ENCODE measurements around the gene SNAPC1. TPM values are rescaled to one million over a fixed set of nuclear protein-coding genes. Genes with fewer than 3 reads are reported as not detected.
A peak's percentile ranks its signal among the peaks of the same experiment; 100 is the strongest.
"Not testable (repeated sequence)": the region's sequence is repeated elsewhere in the genome, so short reads cannot be mapped to it uniquely, and the experiment has no call there.

SNAPC1 gene
- total RNA-seq, 2 experiments from 2014 or later, result 5.5 to 6.0 TPM

DNA sequence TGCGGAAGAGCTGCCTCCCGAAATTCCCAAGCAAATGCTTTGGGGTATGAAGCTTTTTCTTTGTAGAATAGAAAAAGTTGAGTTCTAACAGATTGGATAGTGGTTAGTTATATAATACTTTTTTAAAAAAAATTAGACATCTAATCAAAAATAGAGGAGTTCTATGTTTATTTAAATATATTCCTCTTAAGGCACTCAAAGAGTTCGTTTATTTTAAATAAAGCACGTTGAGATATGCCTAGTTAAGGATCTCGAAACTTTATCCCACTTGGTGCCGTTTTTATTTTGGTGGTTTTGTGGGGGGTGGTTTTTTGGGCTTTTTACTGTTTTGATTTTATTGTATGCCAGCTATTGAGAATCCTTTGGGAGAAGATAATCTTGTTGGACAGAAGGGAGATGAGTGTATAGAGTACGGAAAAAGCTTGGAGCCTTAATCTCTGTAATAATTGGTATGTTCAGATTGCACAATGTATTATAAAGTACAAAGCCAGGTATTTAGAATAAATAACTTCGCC lies 10.7 kb upstream of the SNAPC1 start:
- ChIA-PET POLR2A (interaction anchor here (0.8 to 1.5 kb wide), 3 partner anchors 10 to 427 kb away, joined by 3 to 8 read pairs (median 3); no protein-coding TSS in a partner anchor), CTCF (interaction anchor here (2.7 to 3.5 kb wide), 2 partner anchors 10 to 276 kb away, joined by 12 to 16 read pairs; partner anchors contain the start of gene SNAPC1)
- peaks cover 9% of the 10 kb centered on the region for H3K27me3 Mint-ChIP-seq
- H3K4me1 Mint-ChIP-seq, result peaks cover 37% of the 10 kb centered on the region
- H3K4me3 Mint-ChIP-seq, result peak overlapping the region; percentile 61
- no peaks in the 10 kb centered on the region for H3K9me3 Mint-ChIP-seq
- DNase-seq, result no peak
- peak overlapping the region; percentile 44 for H3K27ac Mint-ChIP-seq
- H3K36me3 Mint-ChIP-seq (ENCODE audit: low read depth), result peaks cover 49% of the 10 kb centered on the region

DNA sequence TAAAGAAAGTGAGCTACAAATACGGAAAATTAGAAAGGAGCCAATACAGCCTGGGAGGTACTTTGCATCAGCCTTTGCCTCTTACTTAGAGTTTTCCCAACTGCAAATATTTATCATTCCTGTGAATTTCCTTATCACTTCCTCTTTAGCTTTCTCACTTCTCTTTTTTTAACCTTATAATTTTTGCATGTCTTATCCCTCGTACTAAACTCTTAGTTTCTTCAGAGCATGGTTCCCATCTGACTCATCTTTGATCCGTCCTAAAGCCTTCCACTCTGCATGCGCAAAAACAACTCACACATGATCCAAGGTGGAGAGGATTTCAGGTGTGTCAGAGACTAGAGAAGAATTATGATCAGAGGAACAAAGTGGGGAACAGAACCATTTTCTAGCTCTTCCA lies 9.6 kb upstream of the SNAPC1 start:
- Mint-ChIP-seq H3K4me3 (no peak overlapping the region), H3K27me3 (peaks cover 15% of the 10 kb centered on the region), H3K9me3 (no peaks in the 10 kb centered on the region), H3K36me3 (ENCODE audit: low read depth) (peaks cover 41% of the 10 kb centered on the region), H3K27ac (no peak overlapping the region), H3K4me1 (peaks cover 30% of the 10 kb centered on the region)
- ChIA-PET CTCF (interaction anchor here (2.7 kb wide), 1 partner anchor 9 kb away, joined by 16 read pairs; the partner anchor contains the start of gene SNAPC1), POLR2A (interaction anchor here (1.1 to 1.4 kb wide), 2 partner anchors 9 to 91 kb away, joined by 3 to 7 read pairs; partner anchors contain the start of gene SNAPC1)
- DNase-seq, result no peak

DNA sequence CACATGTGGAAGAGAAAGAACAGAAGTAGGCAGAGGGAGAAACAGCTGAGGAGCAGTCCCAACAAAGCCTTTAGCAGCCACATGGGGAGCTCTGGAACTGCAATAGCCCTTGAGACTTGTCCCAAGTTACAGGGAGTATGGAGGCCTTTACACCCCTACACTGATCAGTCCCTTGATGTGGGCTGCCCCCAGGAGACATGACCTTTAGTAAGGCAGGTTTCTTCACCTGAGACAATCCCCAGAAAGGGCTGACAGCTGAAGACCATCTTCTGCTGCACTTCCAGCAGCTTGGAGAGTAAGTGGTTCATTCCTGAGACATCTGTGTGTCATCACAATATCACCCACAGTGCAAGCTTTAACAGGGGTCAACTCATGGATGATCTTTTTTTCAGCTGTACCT lies 8.6 kb upstream of the SNAPC1 start:
- Mint-ChIP-seq H3K27ac (no peak overlapping the region), H3K9me3 (no peaks in the 10 kb centered on the region), H3K36me3 (ENCODE audit: low read depth) (peaks cover 35% of the 10 kb centered on the region), H3K27me3 (peaks cover 15% of the 10 kb centered on the region), H3K4me1 (peaks cover 25% of the 10 kb centered on the region), H3K4me3 (no peak overlapping the region)
- POLR2A ChIA-PET, result interaction anchor here (1.4 kb wide), 1 partner anchor 8 kb away, joined by 7 read pairs; the partner anchor contains the start of gene SNAPC1
- DNase-seq, result no peak
- CTCF ChIA-PET, result interaction anchor here (0.6 to 2.7 kb wide), 3 partner anchors 8 to 275 kb away, joined by 3 to 16 read pairs (median 4); partner anchors contain the start of gene SNAPC1

DNA sequence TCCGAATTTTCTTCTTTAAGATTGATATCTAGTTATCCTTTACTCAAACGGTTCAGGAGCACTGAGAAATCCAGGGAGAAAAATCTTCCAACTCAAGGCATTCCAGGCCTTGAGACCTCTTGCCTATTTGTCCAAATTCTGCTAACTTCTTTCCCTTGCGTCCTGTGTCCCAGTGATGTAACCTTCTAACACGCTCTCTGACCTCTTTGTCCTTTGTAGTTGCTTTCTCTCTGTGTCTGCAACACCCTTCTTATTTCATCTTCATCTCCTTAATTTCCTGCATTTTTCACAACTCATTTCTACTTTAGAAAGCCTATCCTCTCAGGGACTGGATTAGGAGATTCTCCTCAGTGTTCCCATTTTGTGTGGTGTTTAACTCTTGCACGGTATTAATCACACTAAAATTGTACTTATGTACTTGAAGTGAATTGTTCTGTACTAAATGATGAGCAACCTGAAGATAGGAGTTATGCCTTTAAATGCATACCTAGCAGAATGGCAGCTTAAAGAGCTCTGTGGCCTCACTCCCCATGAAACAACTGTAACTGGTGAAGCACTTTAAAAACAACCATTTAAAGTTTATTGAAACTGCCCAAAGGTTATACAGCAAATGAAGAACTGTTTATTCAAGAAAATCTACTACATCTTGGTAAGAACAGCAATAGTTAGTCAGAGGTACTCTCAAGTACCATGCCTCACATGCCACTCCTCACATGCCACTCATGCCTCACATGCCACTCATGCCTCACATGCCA lies 7.4 kb upstream of the SNAPC1 start:
- Mint-ChIP-seq H3K27me3 (peaks cover 15% of the 10 kb centered on the region), H3K4me1 (peaks cover 21% of the 10 kb centered on the region), H3K9me3 (no peaks in the 10 kb centered on the region), H3K36me3 (ENCODE audit: low read depth) (peaks cover 27% of the 10 kb centered on the region), H3K27ac (no peak overlapping the region), H3K4me3 (no peak overlapping the region)
- ChIA-PET CTCF (no interaction called here), POLR2A (no interaction called here)
- no peak for DNase-seq

- Mint-ChIP-seq H3K4me1 (peaks cover 15% of the 10 kb centered on the region), H3K36me3 (ENCODE audit: low read depth) (peaks cover 23% of the 10 kb centered on the region), H3K27me3 (peaks cover 15% of the 10 kb centered on the region)
- H3K4me3 Mint-ChIP-seq, DNase-seq, CTCF ChIA-PET, POLR2A ChIA-PET, H3K27ac Mint-ChIP-seq, H3K9me3 Mint-ChIP-seq: not testable (repeated sequence)
These were observed 6.9 kb upstream of the SNAPC1 start for GRCh38 chr14:61755382-61755742.

DNA sequence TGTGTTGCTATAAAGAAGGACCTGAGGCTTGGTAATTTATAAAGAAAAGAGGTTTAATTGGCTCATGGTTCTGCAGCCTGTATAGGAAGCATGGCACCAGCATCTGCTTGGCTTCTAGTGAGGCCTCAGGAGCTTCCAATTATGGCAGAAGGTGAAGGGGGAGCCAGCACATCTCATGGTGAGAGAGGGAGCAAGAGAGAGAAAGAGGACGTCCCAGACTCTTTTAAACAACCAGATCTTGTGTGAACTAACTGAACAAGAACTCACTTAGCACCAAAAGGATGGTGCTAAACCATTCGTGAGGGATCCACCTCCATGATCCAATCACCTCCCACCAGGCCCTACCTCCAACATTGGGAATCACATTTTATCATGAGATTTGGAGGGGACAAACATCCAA lies 6.1 kb upstream of the SNAPC1 start:
- no peak for DNase-seq
- Mint-ChIP-seq H3K4me1 (peaks cover 14% of the 10 kb centered on the region), H3K36me3 (ENCODE audit: low read depth) (peaks cover 19% of the 10 kb centered on the region), H3K27me3 (peaks cover 15% of the 10 kb centered on the region), H3K9me3 (no peaks in the 10 kb centered on the region), H3K27ac (no peak overlapping the region), H3K4me3 (no peak overlapping the region)
- CTCF ChIA-PET, result no interaction called here
- POLR2A ChIA-PET, result no interaction called here

GRCh38 chr14:61759878-61760277 lies 2.3 kb upstream of the SNAPC1 start:
- DNase-seq, result no peak
- ChIA-PET CTCF (no interaction called here), POLR2A (no interaction called here)
- no peaks in the 10 kb centered on the region for H3K9me3 Mint-ChIP-seq
- H3K27ac Mint-ChIP-seq, result no peak overlapping the region
- no peak overlapping the region for H3K4me3 Mint-ChIP-seq
- H3K27me3 Mint-ChIP-seq, result peaks cover 10% of the 10 kb centered on the region
- peaks cover 10% of the 10 kb centered on the region for H3K36me3 Mint-ChIP-seq (ENCODE audit: low read depth)
- H3K4me1 Mint-ChIP-seq, result peaks cover 35% of the 10 kb centered on the region

- CTCF ChIA-PET, result interaction anchor here (0.5 to 1.7 kb wide), 10 partner anchors 9 to 306 kb away, joined by 3 to 16 read pairs (median 4); no protein-coding TSS in a partner anchor
- POLR2A ChIA-PET, result interaction anchor here (0.6 to 4.8 kb wide), 20 partner anchors 9 to 431 kb away, joined by 3 to 34 read pairs (median 4); partner anchors contain the start of gene HIF1A
- Mint-ChIP-seq H3K4me3 (peak overlapping the region; percentile 98), H3K36me3 (ENCODE audit: low read depth) (peaks cover 12% of the 10 kb centered on the region), H3K4me1 (peaks cover 49% of the 10 kb centered on the region), H3K27me3 (peaks cover 5% of the 10 kb centered on the region), H3K9me3 (no peaks in the 10 kb centered on the region), H3K27ac (peak overlapping the region; percentile 96)
- no peak for DNase-seq
These were observed 663 bp upstream of the SNAPC1 start for GRCh38 chr14:61761557-61761956.

- no peaks in the 10 kb centered on the region for H3K27me3 Mint-ChIP-seq
- POLR2A ChIA-PET, result interaction anchor here (1.2 to 4.8 kb wide), 2 partner anchors 16 to 24 kb away, joined by 3 to 34 read pairs; no protein-coding TSS in a partner anchor
- H3K4me3 Mint-ChIP-seq, result no peak overlapping the region
- no peaks in the 10 kb centered on the region for H3K9me3 Mint-ChIP-seq
- H3K36me3 Mint-ChIP-seq (ENCODE audit: low read depth), result peaks cover 26% of the 10 kb centered on the region
- peaks cover 50% of the 10 kb centered on the region for H3K4me1 Mint-ChIP-seq
- H3K27ac Mint-ChIP-seq, result no peak overlapping the region
- CTCF ChIA-PET, result interaction anchor here (0.7 to 1.4 kb wide), 3 partner anchors 16 to 289 kb away, joined by 3 to 4 read pairs (median 4); no protein-coding TSS in a partner anchor
- no peak for DNase-seq
These were observed 2.3 kb downstream of the SNAPC1 start for GRCh38 chr14:61764342-61765122.

GRCh38 chr14:61765225-61765943 lies 3.2 kb downstream of the SNAPC1 start:
- Mint-ChIP-seq H3K4me3 (no peak overlapping the region), H3K36me3 (ENCODE audit: low read depth) (peaks cover 30% of the 10 kb centered on the region), H3K4me1 (peaks cover 50% of the 10 kb centered on the region), H3K9me3 (no peaks in the 10 kb centered on the region), H3K27me3 (no peaks in the 10 kb centered on the region), H3K27ac (no peak overlapping the region)
- POLR2A ChIA-PET, result no interaction called here
- DNase-seq, result no peak
- CTCF ChIA-PET, result interaction anchor here (1.4 to 2.5 kb wide), 2 partner anchors 17 to 305 kb away, joined by 4 to 6 read pairs; no protein-coding TSS in a partner anchor

DNA sequence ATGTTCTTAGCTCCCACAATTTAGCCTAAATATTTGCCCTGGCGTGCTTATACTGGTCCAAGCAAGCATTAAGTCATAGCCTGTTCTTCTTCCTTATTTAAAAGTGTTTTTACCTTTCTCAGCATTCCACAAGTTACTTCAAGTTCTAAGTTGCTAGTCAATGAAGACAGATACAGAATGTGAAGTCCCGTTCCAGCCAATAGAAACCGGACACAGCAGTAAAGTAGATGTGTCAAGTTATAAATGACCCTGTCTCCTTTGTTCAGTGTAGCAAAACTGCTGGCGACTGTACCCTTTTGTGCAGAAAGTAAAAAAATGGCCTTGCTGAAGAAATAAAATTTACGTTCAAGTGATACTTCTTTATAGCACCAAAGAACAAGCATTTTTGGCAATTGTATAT lies 3.9 kb downstream of the SNAPC1 start:
- Mint-ChIP-seq H3K27ac (no peak overlapping the region), H3K27me3 (no peaks in the 10 kb centered on the region), H3K36me3 (ENCODE audit: low read depth) (peaks cover 32% of the 10 kb centered on the region), H3K4me3 (no peak overlapping the region), H3K9me3 (no peaks in the 10 kb centered on the region), H3K4me1 (peaks cover 46% of the 10 kb centered on the region)
- POLR2A ChIA-PET, result no interaction called here
- no peak for DNase-seq
- CTCF ChIA-PET, result interaction anchor here (2.5 kb wide), 1 partner anchor 306 kb away, joined by 6 read pairs; no protein-coding TSS in a partner anchor

DNA sequence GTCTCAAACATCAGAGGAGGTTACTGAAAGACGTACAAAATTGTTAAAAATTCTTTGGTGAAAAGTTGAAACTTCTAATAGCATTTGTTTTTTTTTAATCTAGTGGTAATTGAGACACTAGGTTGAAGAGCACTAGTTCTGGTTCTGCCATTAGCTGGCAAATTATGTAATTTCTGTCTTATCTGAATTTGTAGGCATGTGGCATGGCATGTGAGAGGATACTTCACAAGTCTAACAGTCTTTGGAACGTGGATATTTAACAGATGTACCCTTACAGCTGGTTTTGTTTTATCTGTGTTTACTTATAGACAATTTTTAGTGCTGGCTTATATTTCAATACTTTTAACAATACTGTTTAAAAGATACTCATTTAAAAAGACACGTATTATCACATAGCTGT lies 6.0 kb downstream of the SNAPC1 start:
- ChIA-PET CTCF (interaction anchor here (1.0 kb wide), 1 partner anchor 314 kb away, joined by 3 read pairs; no protein-coding TSS in a partner anchor), POLR2A (no interaction called here)
- Mint-ChIP-seq H3K9me3 (no peaks in the 10 kb centered on the region), H3K36me3 (ENCODE audit: low read depth) (peaks cover 41% of the 10 kb centered on the region), H3K27ac (no peak overlapping the region), H3K4me3 (no peak overlapping the region), H3K27me3 (no peaks in the 10 kb centered on the region), H3K4me1 (peaks cover 29% of the 10 kb centered on the region)
- DNase-seq, result no peak

Data from activated CD4-positive, alpha-beta memory T cell treated with anti-CD3 and anti-CD28 coated beads, Interleukin-2, amount 10 ng/mL, durations not matched to agents 7 days and 5 days (primary cell).